Daoy (cell line): ENCODE data around the gene SARS2. TPM values are rescaled to one million over a fixed set of nuclear protein-coding genes. Genes with fewer than 3 reads are reported as not detected.
A peak's percentile ranks its signal among the peaks of the same experiment; 100 is the strongest.
"Not testable (repeated sequence)": the region's sequence is repeated elsewhere in the genome, so short reads cannot be mapped to it uniquely, and the experiment has no call there.

Experiments used
- DNase-seq: peaks from one replicate; pipeline ENCODE4 v3.0.0-alpha.2; 2015; ENCODE audit warnings: low read depth
- total RNA-seq: library from RNA; depleted of rRNA; stranded (reverse); fragments of >200 nt; shearing (Covaris generic); gene quantifications from 2 replicates; pipeline ENCODE4 v1.2.3, GENCODE V29; 2014

SARS2 gene
- total RNA-seq, 1 experiment from 2014 or later = 39.1 TPM

DNA sequence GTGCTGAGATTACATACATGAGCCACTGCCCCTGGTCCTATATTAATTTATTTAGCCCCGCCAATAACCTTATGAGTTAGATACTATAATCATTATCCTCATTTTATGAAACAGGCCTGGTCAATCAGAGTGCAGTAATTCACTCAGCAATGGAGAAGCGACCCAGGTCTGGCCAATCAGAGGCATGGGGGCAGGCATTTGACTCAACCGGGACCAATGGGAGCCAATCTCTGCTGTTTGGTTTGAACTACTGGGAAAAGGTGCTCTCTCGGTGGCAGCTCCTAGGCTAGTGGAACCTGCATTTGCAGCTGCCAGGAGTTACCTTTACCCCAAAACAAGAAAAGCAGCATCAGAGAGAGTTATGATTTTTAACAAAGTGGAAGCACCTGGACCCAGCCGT, 37.7 kb downstream of the SARS2 start:
- DNase-seq = no peak

DNA sequence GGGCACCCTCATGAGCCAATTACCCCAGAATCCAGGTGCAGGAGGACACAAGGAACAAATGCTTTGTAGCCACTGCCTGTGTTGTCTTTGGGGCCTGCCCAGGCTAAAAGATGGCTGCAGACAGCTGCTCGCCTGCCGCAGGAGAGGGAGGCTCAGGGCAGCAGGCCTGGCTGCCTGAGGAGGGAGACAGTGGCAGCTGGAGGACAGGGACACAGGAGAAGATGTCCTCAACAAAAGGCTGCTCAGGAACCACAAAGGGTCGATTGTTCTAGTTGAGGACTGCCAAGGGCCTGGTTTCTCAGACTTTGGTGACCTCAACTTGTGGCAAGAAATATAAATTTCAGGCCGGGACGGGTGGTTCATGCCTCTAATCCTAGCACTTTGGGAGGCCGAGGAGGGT, 38.8 kb downstream of the SARS2 start:
- DNase-seq = no peak

GRCh38 chr19:38890686-38891085, 39.9 kb downstream of the SARS2 start:
- no peak for DNase-seq

DNA sequence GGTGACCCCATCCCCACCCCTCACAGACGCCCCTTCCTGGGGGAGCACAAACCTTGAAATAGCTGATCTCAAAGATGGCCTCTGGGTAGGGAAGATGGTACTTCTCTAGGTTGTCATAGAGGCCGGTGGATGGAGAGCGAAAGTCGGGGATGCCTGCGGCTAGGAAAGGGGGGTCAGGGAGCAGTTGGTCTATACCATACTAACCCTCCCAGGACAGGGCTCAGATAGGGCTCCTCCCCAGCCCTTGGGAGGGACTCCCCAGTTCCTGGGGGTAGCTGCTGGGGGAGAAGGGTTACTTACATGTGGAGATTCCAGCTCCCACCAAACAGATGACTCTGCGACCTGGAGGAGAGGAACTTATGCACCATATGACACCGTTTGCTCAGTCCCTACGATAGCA, 40.8 kb downstream of the SARS2 start:
- no peak for DNase-seq

DNA sequence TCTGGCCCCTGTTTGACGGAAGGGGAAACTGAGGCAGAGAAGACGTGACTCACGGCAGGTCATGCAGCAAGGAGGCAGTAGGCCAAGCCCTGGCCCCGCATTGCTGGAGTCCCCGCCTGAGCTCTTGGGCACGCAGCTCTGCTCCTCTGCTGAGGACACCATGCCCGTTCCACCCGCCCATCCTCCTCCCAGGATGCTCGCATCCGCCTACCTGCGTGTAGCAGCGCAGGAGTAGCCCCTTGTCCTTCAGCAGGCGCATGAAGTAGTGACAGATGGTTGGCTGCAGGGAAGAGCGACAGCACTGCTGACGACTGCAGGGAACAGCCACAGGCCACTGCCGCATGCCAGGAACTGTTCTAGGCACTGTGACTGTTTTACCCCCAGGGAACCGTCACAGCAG, 41.7 kb downstream of the SARS2 start:
- no peak for DNase-seq

- DNase-seq = not testable (repeated sequence)
These were observed 45.9 kb downstream of the SARS2 start for GRCh38 chr19:38884691-38885090.

DNA sequence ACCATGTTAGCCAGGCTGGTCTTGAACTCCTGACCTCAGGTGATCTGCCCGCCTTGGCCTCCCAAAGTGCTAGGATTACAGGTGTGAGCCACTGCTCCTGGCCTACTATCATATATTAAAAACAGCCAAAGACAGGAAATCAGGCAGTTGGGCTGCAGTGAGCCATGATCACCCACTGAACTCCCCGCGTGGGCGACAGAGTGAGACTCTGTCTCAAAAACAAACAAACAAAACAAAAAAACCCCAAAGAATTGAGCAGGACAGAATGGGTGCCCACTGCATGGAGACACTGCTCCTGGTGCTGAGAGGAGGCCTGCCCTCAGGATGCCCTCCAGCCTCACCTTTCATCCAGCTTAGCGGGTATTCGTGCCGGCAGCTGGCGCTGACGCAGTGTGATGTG, 47.3 kb downstream of the SARS2 start:
- no peak for DNase-seq

DNA sequence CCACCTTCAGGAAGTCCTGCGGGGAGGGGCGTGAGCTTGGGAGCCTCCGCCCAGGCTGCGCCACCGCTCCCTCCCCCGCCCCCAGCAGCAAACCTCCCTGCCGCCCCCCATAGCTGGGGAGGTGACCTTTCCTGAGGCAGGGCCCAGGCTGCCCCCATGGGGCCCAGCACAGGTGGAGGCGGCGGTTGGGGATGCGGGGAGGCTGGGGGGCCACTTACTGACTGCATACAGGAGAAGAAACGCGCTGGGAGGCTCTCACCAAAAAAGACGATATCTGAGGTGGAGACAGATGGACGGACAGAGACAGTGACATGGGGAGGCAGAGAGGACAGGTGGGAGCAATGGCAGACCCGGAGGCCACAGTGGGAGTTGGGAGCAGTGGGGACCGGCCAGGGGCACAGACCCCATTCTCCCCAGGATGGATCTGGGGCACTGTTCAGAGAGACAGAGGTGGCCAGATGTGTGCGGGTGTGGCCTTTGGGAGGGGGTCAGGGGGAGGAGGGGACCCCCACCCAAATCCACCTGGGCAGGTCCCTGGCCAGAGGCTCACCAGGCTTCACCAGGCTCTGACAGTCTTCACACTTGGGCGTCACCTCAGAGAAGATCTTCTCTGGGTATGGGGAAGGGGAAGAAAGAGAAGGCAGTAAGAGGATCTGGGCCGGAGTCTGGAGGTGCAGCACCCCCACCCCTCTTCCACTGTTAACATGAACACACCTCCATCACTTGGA, 49.5 kb downstream of the SARS2 start:
- DNase-seq = no peak

DNA sequence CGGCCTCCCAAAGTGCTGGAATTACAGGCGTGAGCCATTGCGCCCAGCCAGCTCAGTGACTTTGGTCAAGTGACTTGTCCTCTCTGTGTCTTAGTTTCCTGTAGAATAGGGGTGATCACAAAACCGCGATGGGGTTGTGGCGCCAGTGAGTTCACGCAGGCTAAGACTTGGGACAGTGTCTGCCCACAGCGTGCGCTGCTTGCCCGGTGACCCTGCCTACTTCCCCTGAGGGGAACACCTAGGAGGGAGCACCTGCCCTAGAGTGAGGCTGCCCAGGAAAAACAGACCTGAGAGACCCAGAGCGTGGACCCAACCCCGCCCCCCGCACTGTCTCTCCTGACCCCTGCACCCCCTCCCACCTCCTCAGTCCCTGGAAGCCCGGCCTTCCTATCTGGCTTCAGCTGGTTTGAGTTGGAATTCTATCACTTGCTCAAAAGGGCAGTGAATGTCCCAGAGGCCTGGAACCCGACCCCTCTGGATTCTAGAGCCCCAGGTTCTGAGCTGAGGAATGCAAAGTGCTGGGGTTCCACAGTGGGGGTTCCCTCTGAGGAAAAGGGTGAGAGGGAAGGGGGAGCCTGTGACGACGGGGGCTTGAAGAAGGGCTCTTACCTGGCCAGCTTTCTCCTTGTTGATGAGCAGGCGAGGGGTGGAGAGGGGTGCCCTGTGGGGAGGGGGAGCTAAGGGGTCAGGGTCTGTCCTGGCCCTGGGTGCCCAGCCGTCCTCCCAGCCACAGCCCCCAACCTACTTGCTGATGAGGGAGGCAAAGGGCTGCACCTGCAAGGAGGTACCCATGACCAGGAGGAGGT, 50.3 kb downstream of the SARS2 start:
- DNase-seq = no peak

DNA sequence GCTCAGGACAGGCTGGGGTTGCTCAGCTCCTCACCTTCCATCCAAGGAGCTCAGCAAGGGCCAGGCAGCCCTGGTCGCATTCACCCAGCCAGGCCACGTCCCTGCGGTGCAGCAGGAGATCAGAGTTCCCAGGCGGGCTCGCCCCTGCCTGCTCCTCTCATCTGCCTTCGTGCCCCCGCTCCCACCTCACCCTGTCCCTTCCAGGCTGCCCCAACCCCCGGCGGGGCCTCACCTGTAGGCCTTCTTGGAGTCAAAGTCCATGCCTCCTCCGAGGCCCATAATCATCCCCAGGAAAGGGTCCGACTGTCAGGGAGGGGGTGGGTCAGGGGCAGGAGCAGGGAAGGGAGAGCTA, 51.2 kb downstream of the SARS2 start:
- DNase-seq = no peak

GRCh38 chr19:38878575-38879399, 51.8 kb downstream of the SARS2 start:
- DNase-seq = no peak

GRCh38 chr19:38877781-38878574, 52.6 kb downstream of the SARS2 start, which contains the start of gene RINL:
Gene RINL (minus strand): TSS chr19:38878275. CDS start chr19:38876742, 1,533 bp downstream.
- no peak for DNase-seq

DNA sequence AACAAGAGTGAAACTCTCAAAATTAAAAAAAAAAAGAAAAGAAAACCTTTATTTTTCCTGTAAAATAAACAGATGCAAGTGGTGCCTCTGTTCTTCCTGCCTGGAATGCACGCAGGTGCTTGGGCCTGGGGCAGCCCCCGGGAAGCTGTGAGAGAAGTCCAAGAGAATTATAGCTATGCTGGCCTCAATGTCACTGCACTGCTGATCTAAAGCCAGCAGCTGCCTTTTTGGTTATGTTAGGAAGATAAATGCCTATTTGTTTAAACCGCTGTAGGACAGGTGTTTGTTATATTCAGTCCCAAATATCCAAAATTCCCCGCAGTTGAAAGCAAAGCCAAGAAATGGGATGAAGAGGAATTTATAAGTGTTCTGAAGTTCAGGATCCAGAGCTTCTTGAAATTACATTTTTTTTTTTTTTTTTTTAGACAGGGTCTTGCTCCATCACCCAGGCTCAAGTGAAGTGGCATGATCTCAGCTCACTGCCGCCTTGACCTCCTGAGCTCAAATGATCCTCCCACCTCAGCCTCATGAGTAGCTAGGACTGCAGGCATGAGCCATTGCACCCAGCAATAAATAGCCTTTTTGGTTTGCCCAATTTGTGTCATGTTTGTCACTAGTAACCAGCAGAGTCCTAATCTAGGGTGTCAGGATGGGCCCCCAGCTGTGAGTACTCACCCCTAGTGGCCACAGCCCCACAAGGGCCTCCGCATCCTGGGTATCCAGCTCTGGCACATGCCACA, 54.7 kb downstream of the SARS2 start:
- no peak for DNase-seq

DNA sequence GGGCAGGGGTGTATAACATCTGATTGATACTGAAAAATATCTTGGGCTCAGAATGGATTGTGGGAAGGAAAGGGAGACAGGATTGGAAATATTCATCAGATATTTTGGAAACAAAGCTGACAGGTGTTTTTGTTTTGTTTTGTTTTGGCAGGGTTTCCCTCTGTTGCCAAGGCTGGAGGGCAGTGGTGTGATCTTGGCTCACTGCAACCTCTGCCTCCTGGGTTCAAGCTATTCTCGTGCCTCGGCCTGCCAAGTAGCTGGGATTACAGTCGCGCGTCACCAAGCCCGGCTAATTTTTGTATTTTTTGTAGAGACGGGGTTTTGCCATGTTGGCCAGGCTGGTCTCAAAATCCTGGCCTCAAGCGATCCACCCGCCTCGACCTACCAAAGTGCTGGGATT, 57.2 kb downstream of the SARS2 start:
- DNase-seq = not testable (repeated sequence)

GRCh38 chr19:38870612-38871011, 60.0 kb downstream of the SARS2 start:
- DNase-seq = no peak

- peak; percentile 83 for DNase-seq
These were observed 60.5 kb downstream of the SARS2 start for GRCh38 chr19:38869836-38870607.

DNA sequence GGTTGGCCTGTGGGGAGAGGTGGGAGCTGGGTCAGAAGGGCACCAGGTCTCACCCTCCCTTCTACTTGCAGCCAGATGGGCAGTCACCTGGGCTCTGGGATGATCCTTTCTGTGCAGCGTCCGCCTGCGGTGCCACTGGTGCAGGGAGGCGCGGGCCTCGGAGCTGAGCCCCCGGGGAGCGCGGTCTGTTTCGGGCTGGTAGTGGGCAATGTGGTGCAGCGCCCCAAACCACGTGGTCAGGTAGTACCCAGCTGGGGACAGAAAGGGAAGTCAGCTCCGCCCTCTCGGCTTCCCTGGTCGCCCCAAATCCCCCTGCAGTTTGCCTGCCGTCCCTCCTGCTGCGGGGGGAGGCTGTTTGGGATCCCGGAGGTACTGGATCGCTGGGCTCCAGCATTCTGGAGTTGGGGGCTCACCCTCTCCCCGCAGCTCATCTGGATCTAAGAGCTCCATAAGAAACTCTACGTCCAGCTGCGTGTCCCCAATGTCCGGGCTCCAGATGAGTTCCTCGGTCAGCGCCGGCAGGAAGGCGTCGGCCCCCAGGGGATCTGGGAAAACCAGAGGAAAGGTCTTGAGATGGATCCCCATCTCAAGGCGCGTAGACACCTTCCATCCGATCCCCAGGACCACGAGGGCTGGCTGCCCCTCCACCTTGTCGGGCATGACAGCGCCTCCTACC, 61.3 kb downstream of the SARS2 start:
- no peak for DNase-seq

DNA sequence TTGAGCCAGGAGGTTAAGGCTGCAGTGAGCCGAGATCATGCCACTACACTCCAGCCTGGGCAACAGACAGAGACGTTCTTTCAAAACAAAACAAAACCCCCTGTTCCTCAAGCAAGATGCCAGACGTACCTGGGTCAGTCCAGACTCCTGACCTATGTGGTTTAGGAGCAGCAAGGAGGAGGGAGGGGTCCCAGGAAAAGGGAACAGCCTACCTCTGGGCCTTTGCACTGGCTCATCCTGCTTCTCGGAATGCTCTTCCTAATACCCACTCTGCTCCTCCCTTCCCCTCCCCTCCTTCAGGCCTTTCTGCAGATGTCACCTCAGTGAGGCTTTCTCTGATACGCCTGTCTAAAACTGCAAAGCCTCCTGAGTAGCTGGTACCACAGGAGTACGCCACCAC, 62.0 kb downstream of the SARS2 start:
- no peak for DNase-seq

DNA sequence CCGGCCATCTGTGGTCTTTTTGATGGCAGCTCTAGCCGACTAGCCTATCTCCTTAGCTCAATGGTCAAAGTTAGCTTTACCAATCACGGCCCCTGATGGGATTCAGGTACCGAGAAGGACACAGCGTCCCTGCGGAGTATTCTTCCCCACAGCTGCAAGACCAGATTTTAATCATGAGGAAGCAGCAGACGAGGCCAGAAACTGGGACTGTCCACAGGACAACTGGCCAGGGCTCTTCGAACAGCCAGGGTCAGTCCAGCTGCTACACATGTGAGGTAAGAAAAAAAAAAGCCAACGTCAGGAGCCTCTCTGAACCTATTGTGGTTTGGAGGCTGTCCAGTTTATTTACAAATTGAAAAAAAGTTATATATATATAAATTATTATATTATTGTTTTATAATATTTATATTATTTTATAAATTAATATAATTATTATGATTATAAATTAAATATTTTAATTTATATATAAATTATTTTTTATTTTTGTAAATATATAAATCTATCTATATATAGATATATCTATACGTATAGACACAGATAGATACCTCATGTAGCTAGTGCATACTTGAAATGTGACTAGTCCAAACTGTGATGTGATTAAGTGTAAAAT, 63.3 kb downstream of the SARS2 start:
- DNase-seq = no peak
